Loucy (cell line): ENCODE results near the gene C1QL1.

Experiments used
- H2AFZ ChIP-seq: fragments of 200-600 bp; sonication (generic); 2 replicates; pipeline ENCODE4 v1.6.0; 2016; ENCODE audit warnings: antibody characterized with exemption, mild to moderate bottlenecking, low read length, moderate library complexity
- H3F3A ChIP-seq: fragments of 200-600 bp; 2 replicates; pipeline ENCODE4 v1.6.0; 2016; ENCODE audit warnings: antibody characterized with exemption, low read depth, mild to moderate bottlenecking
- H3K27me3 ChIP-seq: fragments of 200-600 bp; sonication (generic); 2 replicates; pipeline ENCODE4 v1.6.1; 2014; ENCODE audit warnings: low read length, mild to moderate bottlenecking; ENCODE audit not compliant: insufficient read depth, poor library complexity, severe bottlenecking
- H3K36me3 ChIP-seq: fragments of 200-600 bp; sonication (generic); 2 replicates; pipeline ENCODE4 v1.6.1; 2016; ENCODE audit warnings: low read length; ENCODE audit not compliant: insufficient read depth
- H3K4me1 ChIP-seq: fragments of 200-600 bp; sonication (generic); 2 replicates; pipeline ENCODE4 v1.5.1; 2014; ENCODE audit warnings: low read length, mild to moderate bottlenecking; ENCODE audit not compliant: insufficient read depth, poor library complexity, severe bottlenecking
- H3K4me2 ChIP-seq: fragments of 200-600 bp; sonication (generic); 2 replicates; pipeline ENCODE4 v1.6.0; 2014; ENCODE audit warnings: antibody characterized with exemption, low read length, low read depth, mild to moderate bottlenecking; ENCODE audit not compliant: poor library complexity, severe bottlenecking
- H3K4me3 ChIP-seq: fragments of 200-600 bp; sonication (generic); 2 replicates; pipeline ENCODE4 v1.5.1; 2014; ENCODE audit warnings: low read length, mild to moderate bottlenecking, mixed read lengths; ENCODE audit not compliant: poor library complexity, severe bottlenecking
- H3K79me2 ChIP-seq: fragments of 200-600 bp; sonication (generic); 2 replicates; pipeline ENCODE4 v1.6.1; 2014; ENCODE audit warnings: low read length; ENCODE audit not compliant: insufficient read depth
- H3K9ac ChIP-seq: fragments of 200-600 bp; sonication (generic); 2 replicates; pipeline ENCODE4 v1.6.0; 2014; ENCODE audit warnings: mild to moderate bottlenecking, low read depth, low read length, moderate library complexity; ENCODE audit not compliant: poor library complexity, severe bottlenecking
- H3K9me2 ChIP-seq: fragments of 200-600 bp; sonication (generic); replicated peaks from 2 replicates; pipeline ENCODE4 v1.6.1; 2016; ENCODE audit warnings: low read depth, low read length, mixed read lengths
- H3K9me3 ChIP-seq: fragments of 200-600 bp; sonication (generic); 2 replicates; pipeline ENCODE4 v1.6.1; 2014; ENCODE audit warnings: mild to moderate bottlenecking, antibody characterized with exemption, low read length, low read depth; ENCODE audit not compliant: insufficient read depth
- H4K20me1 ChIP-seq: fragments of 200-600 bp; sonication (generic); 2 replicates; pipeline ENCODE4 v1.6.0; 2014; ENCODE audit warnings: antibody characterized with exemption, low read length, mild to moderate bottlenecking; ENCODE audit not compliant: insufficient read depth, poor library complexity, severe bottlenecking
- EZH2phosphoT487 ChIP-seq: fragments of 200-600 bp; IDR thresholded peaks from 2 replicates; pipeline ENCODE4 v1.6.1; 2018; ENCODE audit warnings: antibody characterized with exemption, mild to moderate bottlenecking, moderate library complexity, borderline replicate concordance
- TF ChIP-seq, protein P1 (sequence below): fragments of 200-600 bp; sonication (generic); conservative IDR thresholded peaks from 2 replicates; pipeline ENCODE4 v1.5.1; 2014; ENCODE audit warnings: mild to moderate bottlenecking, antibody characterized with exemption, low read length

C1QL1 gene

DNA sequence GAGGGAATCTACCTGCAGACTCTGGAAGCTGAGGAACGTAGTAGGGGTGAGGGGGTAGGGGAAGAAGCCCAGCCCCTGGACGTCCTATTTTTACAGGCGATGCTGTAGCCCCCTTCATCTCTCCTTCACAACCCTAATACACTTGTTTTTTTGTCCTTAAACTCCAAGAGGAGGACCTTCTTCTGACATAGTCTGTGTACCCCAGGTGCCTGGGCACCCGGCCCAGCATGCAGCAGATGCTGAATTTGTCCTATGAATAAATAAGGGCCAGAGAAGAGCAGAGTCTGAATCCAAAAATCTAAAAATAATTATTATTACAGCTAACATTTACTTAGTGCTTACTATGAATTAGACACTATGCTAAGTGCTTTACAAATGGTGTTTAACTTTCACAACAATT is 25.6 kb downstream of the C1QL1 start:
- H3K27me3 ChIP-seq, result no peaks in the 10 kb centered on the region
- H3K36me3 ChIP-seq, result peaks cover 11% of the 10 kb centered on the region; the same call in 1 of the 2 replicates
- TF ChIP-seq EZH2phosphoT487, result no peak
- TF ChIP-seq, protein P1, sequence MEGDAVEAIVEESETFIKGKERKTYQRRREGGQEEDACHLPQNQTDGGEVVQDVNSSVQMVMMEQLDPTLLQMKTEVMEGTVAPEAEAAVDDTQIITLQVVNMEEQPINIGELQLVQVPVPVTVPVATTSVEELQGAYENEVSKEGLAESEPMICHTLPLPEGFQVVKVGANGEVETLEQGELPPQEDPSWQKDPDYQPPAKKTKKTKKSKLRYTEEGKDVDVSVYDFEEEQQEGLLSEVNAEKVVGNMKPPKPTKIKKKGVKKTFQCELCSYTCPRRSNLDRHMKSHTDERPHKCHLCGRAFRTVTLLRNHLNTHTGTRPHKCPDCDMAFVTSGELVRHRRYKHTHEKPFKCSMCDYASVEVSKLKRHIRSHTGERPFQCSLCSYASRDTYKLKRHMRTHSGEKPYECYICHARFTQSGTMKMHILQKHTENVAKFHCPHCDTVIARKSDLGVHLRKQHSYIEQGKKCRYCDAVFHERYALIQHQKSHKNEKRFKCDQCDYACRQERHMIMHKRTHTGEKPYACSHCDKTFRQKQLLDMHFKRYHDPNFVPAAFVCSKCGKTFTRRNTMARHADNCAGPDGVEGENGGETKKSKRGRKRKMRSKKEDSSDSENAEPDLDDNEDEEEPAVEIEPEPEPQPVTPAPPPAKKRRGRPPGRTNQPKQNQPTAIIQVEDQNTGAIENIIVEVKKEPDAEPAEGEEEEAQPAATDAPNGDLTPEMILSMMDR, result no peak
- H3K4me1 ChIP-seq, result peaks cover 59% of the 10 kb centered on the region
- H3K4me3 ChIP-seq, result peak overlapping the region; percentile 67
- peaks cover 100% of the 10 kb centered on the region for H3K79me2 ChIP-seq
- no peaks in the 10 kb centered on the region for H3K9me3 ChIP-seq
- no peaks in the 10 kb centered on the region for H3F3A ChIP-seq
- H3K9me2 ChIP-seq, result no peaks in the 10 kb centered on the region
- H2AFZ ChIP-seq, result no peak overlapping the region
- H3K4me2 ChIP-seq, result peak overlapping the region; percentile 86
- H4K20me1 ChIP-seq, result peaks cover 47% of the 10 kb centered on the region
- H3K9ac ChIP-seq, result peak overlapping the region; percentile 34

DNA sequence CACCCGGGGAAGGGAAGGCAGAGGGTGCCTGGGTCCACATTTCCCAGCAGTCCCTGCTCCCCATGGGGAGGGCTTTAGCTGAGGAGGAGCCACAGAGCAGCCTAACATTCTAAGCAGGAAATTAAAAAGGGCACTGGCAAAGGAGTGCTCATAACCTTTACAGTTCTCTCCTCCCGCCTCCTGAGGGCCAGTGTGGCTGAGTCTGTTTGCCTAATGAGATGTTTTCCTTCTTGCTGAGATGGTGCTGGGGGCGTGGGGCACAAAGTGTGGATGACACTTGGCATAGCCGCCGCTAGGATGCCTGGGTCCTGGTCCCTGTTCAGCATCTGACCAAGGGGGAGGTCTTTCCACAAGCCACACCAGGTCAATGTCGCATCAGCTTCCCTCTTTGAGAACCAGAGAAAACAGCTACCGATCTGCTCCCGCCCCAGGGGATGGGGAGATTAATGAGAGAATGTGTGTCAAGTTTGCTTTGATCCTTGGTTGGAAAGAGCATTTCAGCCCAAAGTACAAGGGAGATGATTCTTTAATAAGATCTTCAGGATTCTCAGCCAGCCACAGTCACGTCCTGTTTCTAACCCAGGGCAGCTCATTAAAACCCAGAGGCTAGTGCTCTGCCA is 26.3 kb downstream of the C1QL1 start:
- no peaks in the 10 kb centered on the region for H3F3A ChIP-seq
- H3K79me2 ChIP-seq, result peaks cover 100% of the 10 kb centered on the region
- no peaks in the 10 kb centered on the region for H3K9me2 ChIP-seq
- peak overlapping the region; percentile 67 for H3K4me3 ChIP-seq
- peaks cover 11% of the 10 kb centered on the region; the same call in 1 of the 2 replicates for H3K36me3 ChIP-seq
- H4K20me1 ChIP-seq, result peaks cover 49% of the 10 kb centered on the region
- peak overlapping the region; percentile 86 for H3K4me2 ChIP-seq
- TF ChIP-seq, protein P1, result 0 out of 2 replicates have a peak, but pooled peaks have one; percentile 8
- TF ChIP-seq EZH2phosphoT487, result no peak
- H3K9ac ChIP-seq, result peak overlapping the region; percentile 34
- peak overlapping the region; percentile 2; the same call in 1 of the 2 replicates for H2AFZ ChIP-seq
- H3K27me3 ChIP-seq, result no peaks in the 10 kb centered on the region
- no peaks in the 10 kb centered on the region for H3K9me3 ChIP-seq
- H3K4me1 ChIP-seq, result peaks cover 59% of the 10 kb centered on the region

DNA sequence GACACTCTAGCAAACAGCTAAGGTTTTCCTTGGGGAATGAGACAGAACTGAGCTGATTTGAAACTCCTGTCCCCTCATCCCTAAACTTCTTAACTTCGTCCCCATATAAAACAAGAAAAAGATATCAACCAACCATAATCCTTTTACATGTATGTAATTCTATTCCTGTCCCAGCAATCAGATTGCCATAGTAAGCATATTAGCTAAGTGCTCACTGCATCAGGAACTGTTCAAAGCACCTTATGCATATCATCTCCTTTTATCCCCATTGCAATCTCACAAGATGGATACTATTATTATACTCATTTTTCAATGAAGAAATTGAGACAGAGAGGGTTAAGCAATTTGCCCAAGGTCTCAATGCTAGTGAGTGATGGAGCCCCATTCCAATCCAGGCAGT is 27.3 kb downstream of the C1QL1 start:
- Histone ChIP-seq H3F3A (no peaks in the 10 kb centered on the region), H3K9me3 (no peaks in the 10 kb centered on the region), H3K9ac (peak overlapping the region; percentile 34), H3K4me1 (peaks cover 55% of the 10 kb centered on the region), H3K4me2 (peak overlapping the region; percentile 86), H3K9me2 (no peaks in the 10 kb centered on the region), H4K20me1 (peaks cover 42% of the 10 kb centered on the region), H3K27me3 (no peaks in the 10 kb centered on the region), H2AFZ (no peak overlapping the region), H3K36me3 (peaks cover 16% of the 10 kb centered on the region; the same call in 1 of the 2 replicates), H3K79me2 (peaks cover 97% of the 10 kb centered on the region), H3K4me3 (peak overlapping the region; percentile 67)
- no peak for TF ChIP-seq EZH2phosphoT487
- TF ChIP-seq, protein P1, result no peak
